GM06990 (cell line): ENCODE measurements around the gene DDX46.

ENCODE experiments used
- DNase-seq: peaks from one replicate; pipeline ENCODE4 v3.0.0-alpha.2; 2011; ENCODE audit not compliant: insufficient read length; ENCODE audit errors: extremely low read depth
- H3K27me3 ChIP-seq: replicated peaks from 2 replicates; pipeline ENCODE4 v1.6.0; 2011; ENCODE audit warnings: low read length; ENCODE audit not compliant: control insufficient read depth, insufficient read depth
- H3K36me3 ChIP-seq: 2 replicates; pipeline ENCODE4 v1.5.1; 2011; ENCODE audit warnings: low read length; ENCODE audit not compliant: control insufficient read depth, insufficient read depth
- H3K4me3 ChIP-seq: replicated peaks from 2 replicates; pipeline ENCODE4 v1.5.1; 2011; ENCODE audit warnings: low read depth, mild to moderate bottlenecking, control low read depth, low read length
- CTCF ChIP-seq: IDR thresholded peaks from 2 replicates; pipeline ENCODE4 v1.5.1; 2011; ENCODE audit warnings: low read length, control low read depth, mild to moderate bottlenecking, inconsistent platforms; ENCODE audit not compliant: insufficient read depth, poor library complexity, severe bottlenecking

The DDX46 gene

GRCh38 chr5:134874831-134875655 is 116.5 kb downstream of the DDX46 start:
- Histone ChIP-seq H3K36me3 (no peaks in the 10 kb centered on the region), H3K4me3 (peak overlapping the region; percentile 77), H3K27me3 (no peaks in the 10 kb centered on the region)
- DNase-seq, result peak; percentile 56
- no peak for TF ChIP-seq CTCF

- no peaks in the 10 kb centered on the region for H3K36me3 ChIP-seq
- TF ChIP-seq CTCF, result no peak
- no peak for DNase-seq
- no peaks in the 10 kb centered on the region for H3K27me3 ChIP-seq
- peak overlapping the region; percentile 12; the same call in 1 of the 2 replicates for H3K4me3 ChIP-seq
Observed at GRCh38 chr5:134877159-134877558, 118.6 kb downstream of the DDX46 start.

GRCh38 chr5:134878403-134878802 is 119.8 kb downstream of the DDX46 start:
- H3K36me3 ChIP-seq, result no peaks in the 10 kb centered on the region
- DNase-seq, result no peak
- no peak overlapping the region for H3K4me3 ChIP-seq
- no peak for TF ChIP-seq CTCF
- no peaks in the 10 kb centered on the region for H3K27me3 ChIP-seq

GRCh38 chr5:134879456-134879855 is 120.9 kb downstream of the DDX46 start:
- no peaks in the 10 kb centered on the region for H3K27me3 ChIP-seq
- DNase-seq, result no peak
- TF ChIP-seq CTCF, result no peak
- H3K36me3 ChIP-seq, result no peaks in the 10 kb centered on the region
- H3K4me3 ChIP-seq, result no peak overlapping the region
